Brain microvascular endothelial cell (primary cell): ENCODE measurements around the gene GLRX5.

Experiments
- DNase-seq: peaks from one replicate; pipeline ENCODE4 v3.0.0-alpha.2; 2020
- H3K27ac ChIP-seq: fragments of 250-450 bp; sonication (Bioruptor Pico); 2 replicates; pipeline ENCODE4 v1.5.1; 2020; ENCODE audit warnings: mild to moderate bottlenecking, moderate library complexity
- H3K27me3 ChIP-seq: fragments of 250-450 bp; sonication (Bioruptor Pico); replicated peaks from 2 replicates; pipeline ENCODE4 v1.5.1; 2020; ENCODE audit warnings: mild to moderate bottlenecking
- H3K36me3 ChIP-seq: fragments of 250-450 bp; sonication (Bioruptor Pico); replicated peaks from 2 replicates; pipeline ENCODE4 v1.5.1; 2020; ENCODE audit warnings: mild to moderate bottlenecking
- H3K4me3 ChIP-seq: 2 replicates; pipeline ENCODE4 v1.5.1; 2011; ENCODE audit warnings: low read depth, mild to moderate bottlenecking, control low read depth, low read length, moderate library complexity
- in situ Hi-C: cut with HindIII; loops from 2 replicates; pipeline ENCODE4 v1.10.0; 2017; ENCODE audit warnings: low sequenced_read_pairs, low pct_ligation_motif_present
- TF ChIP-seq, protein P1 (sequence below): IDR thresholded peaks from 2 replicates; pipeline ENCODE4 v1.5.1; 2011; ENCODE audit warnings: low read depth, mild to moderate bottlenecking, moderate library complexity, low read length, control low read depth, inconsistent platforms; ENCODE audit errors: missing control alignments

The GLRX5 gene

GRCh38 chr14:95534299-95535225 lies at the start of gene GLRX5:
TSS of gene GLRX5 (plus strand) at chr14:95535050. CDS start at chr14:95535090, 40 bp downstream.
- in situ Hi-C loops, result no loop called here
- DNase-seq, result peak; percentile 100
- TF ChIP-seq, protein P1, sequence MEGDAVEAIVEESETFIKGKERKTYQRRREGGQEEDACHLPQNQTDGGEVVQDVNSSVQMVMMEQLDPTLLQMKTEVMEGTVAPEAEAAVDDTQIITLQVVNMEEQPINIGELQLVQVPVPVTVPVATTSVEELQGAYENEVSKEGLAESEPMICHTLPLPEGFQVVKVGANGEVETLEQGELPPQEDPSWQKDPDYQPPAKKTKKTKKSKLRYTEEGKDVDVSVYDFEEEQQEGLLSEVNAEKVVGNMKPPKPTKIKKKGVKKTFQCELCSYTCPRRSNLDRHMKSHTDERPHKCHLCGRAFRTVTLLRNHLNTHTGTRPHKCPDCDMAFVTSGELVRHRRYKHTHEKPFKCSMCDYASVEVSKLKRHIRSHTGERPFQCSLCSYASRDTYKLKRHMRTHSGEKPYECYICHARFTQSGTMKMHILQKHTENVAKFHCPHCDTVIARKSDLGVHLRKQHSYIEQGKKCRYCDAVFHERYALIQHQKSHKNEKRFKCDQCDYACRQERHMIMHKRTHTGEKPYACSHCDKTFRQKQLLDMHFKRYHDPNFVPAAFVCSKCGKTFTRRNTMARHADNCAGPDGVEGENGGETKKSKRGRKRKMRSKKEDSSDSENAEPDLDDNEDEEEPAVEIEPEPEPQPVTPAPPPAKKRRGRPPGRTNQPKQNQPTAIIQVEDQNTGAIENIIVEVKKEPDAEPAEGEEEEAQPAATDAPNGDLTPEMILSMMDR, result no peak
- peak within 1 kb of the TSS; percentile 88 for H3K27ac ChIP-seq
- H3K36me3 ChIP-seq, result no peaks in the 10 kb centered on the region
- H3K27me3 ChIP-seq, result no peaks in the 10 kb centered on the region
- H3K4me3 ChIP-seq, result peak within 1 kb of the TSS; percentile 85

DNA sequence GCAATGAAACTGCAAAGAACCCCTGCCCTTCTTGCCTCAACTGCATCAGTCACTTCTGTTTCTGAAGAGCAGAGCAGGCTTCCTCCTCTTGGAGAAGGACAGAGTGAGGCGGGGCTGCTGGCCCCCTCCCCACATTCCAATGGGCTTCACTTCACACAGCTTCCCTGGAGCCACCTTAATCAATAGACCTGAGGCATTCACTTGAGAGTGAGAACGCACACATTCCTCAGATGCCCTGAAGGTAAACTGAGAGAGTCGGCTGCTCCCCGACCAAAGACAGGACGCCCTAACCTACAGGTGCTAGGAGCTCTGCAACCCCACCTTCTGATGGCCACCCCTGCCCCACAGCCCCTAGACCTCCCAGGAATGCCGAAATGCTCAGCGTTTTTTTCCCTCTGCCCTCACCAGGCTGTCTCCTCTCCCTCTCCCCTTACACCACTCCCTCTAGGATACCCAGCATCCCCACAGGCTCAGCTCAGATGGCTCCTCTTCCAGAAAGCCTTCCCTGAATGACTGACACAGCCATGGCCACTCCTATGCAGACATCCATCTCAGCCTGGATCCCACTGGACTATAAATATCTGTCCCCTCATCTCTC lies 49.5 kb upstream of the GLRX5 start:
- H3K36me3 ChIP-seq, result no peaks in the 10 kb centered on the region
- H3K27ac ChIP-seq, result no peak overlapping the region
- no peaks in the 10 kb centered on the region for H3K27me3 ChIP-seq
- H3K4me3 ChIP-seq, result no peak overlapping the region
- in situ Hi-C loops, result no loop called here
- DNase-seq, result no peak
- TF ChIP-seq, protein P1, result no peak

- no peaks in the 10 kb centered on the region for H3K27me3 ChIP-seq
- H3K36me3 ChIP-seq, result no peaks in the 10 kb centered on the region
- TF ChIP-seq, protein P1, result no peak
- in situ Hi-C loops, result no loop called here
- no peak overlapping the region for H3K27ac ChIP-seq
- no peak for DNase-seq
- H3K4me3 ChIP-seq, result no peak overlapping the region
These were observed 47.8 kb upstream of the GLRX5 start for GRCh38 chr14:95486875-95487668.

GRCh38 chr14:95487669-95488084 lies 47.2 kb upstream of the GLRX5 start:
- no peaks in the 10 kb centered on the region for H3K27me3 ChIP-seq
- TF ChIP-seq, protein P1, result no peak
- no peaks in the 10 kb centered on the region for H3K36me3 ChIP-seq
- DNase-seq, result no peak
- in situ Hi-C loops, result no loop called here
- H3K4me3 ChIP-seq, result no peak overlapping the region
- no peak overlapping the region for H3K27ac ChIP-seq

DNA sequence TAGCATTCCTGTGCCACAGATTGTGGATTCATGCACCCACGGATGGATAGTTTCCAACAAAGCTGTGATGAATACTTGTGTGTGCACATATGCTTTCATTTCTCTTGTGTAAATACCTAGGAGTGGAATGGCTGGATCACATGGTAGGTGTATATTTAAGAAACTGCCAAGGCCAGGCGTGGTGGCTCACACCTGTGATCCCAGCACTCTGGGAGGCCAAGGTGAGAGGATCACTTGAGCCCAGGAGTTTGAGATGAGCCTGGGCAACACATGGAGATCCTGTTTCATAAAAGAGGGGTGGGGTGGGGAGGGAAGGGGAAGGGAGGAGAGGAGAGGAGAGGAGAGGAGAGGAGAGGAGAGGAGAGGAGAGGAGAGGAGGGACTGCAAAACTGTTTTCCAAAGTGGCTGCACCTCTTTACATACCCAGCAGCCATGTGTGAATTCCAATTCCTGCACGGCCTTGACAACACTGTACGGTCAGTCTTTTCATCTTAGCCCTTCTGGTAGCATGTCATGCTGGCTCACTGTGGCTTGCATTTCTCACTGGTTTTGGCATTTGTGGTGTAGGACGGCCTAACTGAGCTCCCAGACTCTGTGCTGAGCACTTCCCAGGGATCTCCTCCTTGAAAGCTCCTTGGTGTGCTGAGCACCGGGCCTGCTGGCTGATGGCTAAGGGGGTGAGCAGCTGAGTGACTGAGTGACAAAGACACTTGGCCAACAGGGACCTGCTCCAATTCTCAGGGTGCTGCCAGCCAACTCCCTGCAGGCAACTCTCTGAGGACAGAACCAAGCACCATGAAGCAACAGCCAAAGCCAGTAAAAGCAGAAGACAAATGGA lies 46.3 kb upstream of the GLRX5 start:
- no peaks in the 10 kb centered on the region for H3K36me3 ChIP-seq
- no peak overlapping the region for H3K27ac ChIP-seq
- no peaks in the 10 kb centered on the region for H3K27me3 ChIP-seq
- no peak for DNase-seq
- in situ Hi-C loops, result no loop called here
- H3K4me3 ChIP-seq, result no peak overlapping the region
- TF ChIP-seq, protein P1, result no peak
